Chondrocyte (in vitro differentiated cells): Measurements from ENCODE around the gene KLHDC1. TPM values are rescaled to one million over a fixed set of nuclear protein-coding genes. Genes with fewer than 3 reads are reported as not detected.
"Not testable (repeated sequence)": the region's sequence is repeated elsewhere in the genome, so short reads cannot be mapped to it uniquely, and the experiment has no call there.

Source experiments
- DNase-seq: peaks from one replicate; pipeline ENCODE4 v3.0.0; 2021; ENCODE audit warnings: mixed read lengths, low spot score
- H3K27ac Mint-ChIP-seq: one replicate; pipeline ENCODE4 v1.8.0; 2021; ENCODE audit warnings: mild to moderate bottlenecking, moderate library complexity, mixed read lengths; ENCODE audit not compliant: unreplicated experiment
- H3K27me3 Mint-ChIP-seq: 2 replicates; pipeline ENCODE4 v1.8.0; 2021; ENCODE audit warnings: low read depth, mixed read lengths
- H3K36me3 Mint-ChIP-seq: 2 replicates; pipeline ENCODE4 v1.8.0; 2021; ENCODE audit warnings: low read depth, mixed read lengths
- H3K4me1 Mint-ChIP-seq: 2 replicates; pipeline ENCODE4 v1.8.0; 2021; ENCODE audit warnings: low read depth, mild to moderate bottlenecking, mixed read lengths
- H3K4me3 Mint-ChIP-seq: one replicate; pipeline ENCODE4 v1.8.0; 2021; ENCODE audit warnings: mild to moderate bottlenecking, moderate library complexity, mixed read lengths; ENCODE audit not compliant: unreplicated experiment
- H3K9me3 Mint-ChIP-seq: 2 replicates; pipeline ENCODE4 v1.8.0; 2021; ENCODE audit warnings: low read depth, mixed read lengths
- total RNA-seq: library from RNA; stranded (reverse); gene quantifications from 3 replicates; pipeline ENCODE4 v1.2.1, GENCODE V29; 2021
- TF ChIP-seq, protein P1 (sequence below): fragments of 200-600 bp; sonication (generic); IDR thresholded peaks from 2 replicates; pipeline ENCODE4 v1.5.0; 2021; ENCODE audit warnings: antibody characterized with exemption, mild to moderate bottlenecking, moderate library complexity

Gene KLHDC1
- total RNA-seq, 1 donor from 2014 or later = 4.5 TPM

DNA sequence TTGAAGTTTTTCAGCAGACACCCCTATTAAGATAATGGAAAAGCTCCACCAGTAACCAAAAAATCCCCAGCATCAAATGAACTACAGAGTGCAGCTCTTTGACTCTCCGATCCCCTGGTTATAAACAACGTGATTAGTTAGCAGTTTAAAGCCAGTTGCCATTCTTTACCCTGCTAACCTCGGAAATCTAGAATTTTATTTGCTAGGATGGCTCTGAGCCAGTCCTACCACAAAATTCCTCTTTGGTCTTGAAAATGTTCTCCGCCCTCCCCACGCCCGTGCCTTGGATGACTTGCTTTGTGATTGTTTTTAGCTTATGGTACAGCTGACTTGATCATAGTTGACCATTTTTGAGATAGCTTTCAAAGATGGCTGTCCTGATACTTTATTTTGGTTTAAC lies 76.3 kb downstream of the KLHDC1 start:
- Mint-ChIP-seq H3K27ac (peak overlapping the region; percentile 100), H3K36me3 (peaks cover 2% of the 10 kb centered on the region), H3K4me3 (peak overlapping the region; percentile 99), H3K4me1 (peaks cover 40% of the 10 kb centered on the region), H3K27me3 (no peaks in the 10 kb centered on the region), H3K9me3 (no peaks in the 10 kb centered on the region)
- DNase-seq = no peak
- TF ChIP-seq, protein P1, sequence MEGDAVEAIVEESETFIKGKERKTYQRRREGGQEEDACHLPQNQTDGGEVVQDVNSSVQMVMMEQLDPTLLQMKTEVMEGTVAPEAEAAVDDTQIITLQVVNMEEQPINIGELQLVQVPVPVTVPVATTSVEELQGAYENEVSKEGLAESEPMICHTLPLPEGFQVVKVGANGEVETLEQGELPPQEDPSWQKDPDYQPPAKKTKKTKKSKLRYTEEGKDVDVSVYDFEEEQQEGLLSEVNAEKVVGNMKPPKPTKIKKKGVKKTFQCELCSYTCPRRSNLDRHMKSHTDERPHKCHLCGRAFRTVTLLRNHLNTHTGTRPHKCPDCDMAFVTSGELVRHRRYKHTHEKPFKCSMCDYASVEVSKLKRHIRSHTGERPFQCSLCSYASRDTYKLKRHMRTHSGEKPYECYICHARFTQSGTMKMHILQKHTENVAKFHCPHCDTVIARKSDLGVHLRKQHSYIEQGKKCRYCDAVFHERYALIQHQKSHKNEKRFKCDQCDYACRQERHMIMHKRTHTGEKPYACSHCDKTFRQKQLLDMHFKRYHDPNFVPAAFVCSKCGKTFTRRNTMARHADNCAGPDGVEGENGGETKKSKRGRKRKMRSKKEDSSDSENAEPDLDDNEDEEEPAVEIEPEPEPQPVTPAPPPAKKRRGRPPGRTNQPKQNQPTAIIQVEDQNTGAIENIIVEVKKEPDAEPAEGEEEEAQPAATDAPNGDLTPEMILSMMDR = no peak

DNA sequence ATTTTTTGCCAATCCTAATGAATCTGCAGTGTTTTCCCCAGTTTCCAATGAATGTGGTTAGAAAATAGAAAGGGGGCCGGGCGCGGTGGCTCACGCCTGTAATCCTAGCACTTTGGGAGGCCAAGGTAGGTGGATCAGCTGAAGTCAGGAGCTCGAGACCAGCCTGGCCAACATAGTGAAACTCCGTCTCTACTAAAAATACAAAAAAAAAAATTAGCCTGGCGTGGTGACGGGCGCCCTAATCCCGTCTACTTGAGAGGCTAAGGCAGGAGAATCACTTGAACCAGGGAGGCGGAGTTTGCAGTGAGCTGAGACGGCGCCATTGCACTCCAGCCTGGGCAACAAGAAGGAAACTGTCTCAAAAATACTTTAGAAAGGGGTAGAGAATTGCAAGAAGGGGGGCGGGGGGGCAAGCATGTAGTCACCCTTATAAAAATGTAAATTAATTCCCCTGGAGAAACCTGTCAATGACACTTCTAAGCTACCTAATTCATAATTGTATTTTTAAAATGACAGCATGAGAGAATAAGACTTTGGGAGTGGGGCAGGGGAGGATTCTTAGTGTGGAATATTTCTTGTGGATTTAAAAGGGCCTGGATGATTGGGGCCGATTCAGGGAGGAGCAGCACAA lies 76.8 kb downstream of the KLHDC1 start:
- peaks cover 4% of the 10 kb centered on the region for H3K36me3 Mint-ChIP-seq
- H3K27me3 Mint-ChIP-seq = no peaks in the 10 kb centered on the region
- H3K9me3 Mint-ChIP-seq = no peaks in the 10 kb centered on the region

DNA sequence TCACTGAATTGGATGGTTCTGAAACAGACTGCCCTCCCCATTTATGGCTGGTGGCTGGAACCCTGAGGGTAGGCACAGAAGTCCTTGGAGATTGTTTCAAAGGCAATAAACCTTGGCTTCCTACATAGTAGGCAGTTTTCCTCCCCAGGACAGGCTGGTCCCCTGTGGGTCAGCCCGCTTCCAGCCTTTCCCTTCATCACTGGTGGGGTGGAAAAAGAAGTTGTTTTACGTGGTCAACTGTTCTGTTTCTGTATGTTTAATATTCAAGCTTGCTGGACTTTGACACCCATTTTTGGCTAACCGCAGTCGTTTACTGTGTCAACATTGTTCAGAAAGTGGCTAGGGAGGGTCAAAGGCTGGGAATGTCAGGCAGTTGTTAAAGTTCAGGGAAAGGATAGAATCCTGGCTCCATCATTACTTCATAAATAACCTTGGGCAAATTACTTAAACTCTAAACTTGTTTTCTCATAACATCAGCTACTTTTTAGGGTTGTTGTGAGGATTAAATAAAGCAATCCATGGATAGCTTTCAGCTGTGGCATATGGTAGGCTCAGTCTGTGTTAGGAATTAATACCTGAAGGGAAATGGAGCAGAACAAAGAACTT lies 77.4 kb downstream of the KLHDC1 start:
- peaks cover 47% of the 10 kb centered on the region for H3K4me1 Mint-ChIP-seq
- DNase-seq = no peak
- TF ChIP-seq, protein P1 = no peak
- H3K9me3 Mint-ChIP-seq = no peaks in the 10 kb centered on the region
- peak overlapping the region; percentile 99 for H3K4me3 Mint-ChIP-seq
- H3K27ac Mint-ChIP-seq = peak overlapping the region; percentile 87
- peaks cover 6% of the 10 kb centered on the region for H3K36me3 Mint-ChIP-seq
- no peaks in the 10 kb centered on the region for H3K27me3 Mint-ChIP-seq

More for the DNA sequence above, 76.8 kb downstream of the KLHDC1 start:
- H3K4me1 Mint-ChIP-seq = peaks cover 45% of the 10 kb centered on the region
- peak overlapping the region; percentile 100 for H3K27ac Mint-ChIP-seq
- TF ChIP-seq, protein P1 = no peak
- DNase-seq = no peak
- peak overlapping the region; percentile 99 for H3K4me3 Mint-ChIP-seq

DNA sequence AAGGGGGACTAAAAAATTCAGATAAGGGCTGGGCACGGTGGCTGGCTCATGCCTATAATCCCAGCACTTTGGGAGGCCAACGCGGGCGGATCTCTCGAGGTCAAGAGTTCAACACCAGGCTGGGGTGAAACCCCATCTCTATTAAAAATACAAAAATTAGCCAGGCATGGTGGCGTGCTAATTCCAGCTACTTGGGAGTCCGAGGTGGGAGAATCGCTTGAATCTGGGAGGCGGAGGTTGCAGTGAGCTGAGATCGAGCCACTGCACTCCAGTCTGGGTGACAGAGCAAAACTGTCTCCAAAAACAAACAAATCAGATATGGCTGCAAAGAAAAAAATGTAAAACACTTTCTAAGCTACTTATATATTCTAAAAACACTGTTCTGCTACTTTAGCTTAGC lies 78.8 kb downstream of the KLHDC1 start:
- H3K9me3 Mint-ChIP-seq, H3K27me3 Mint-ChIP-seq, H3K27ac Mint-ChIP-seq, DNase-seq, H3K4me3 Mint-ChIP-seq: not testable (repeated sequence)
- Mint-ChIP-seq H3K4me1 (peaks cover 46% of the 10 kb centered on the region), H3K36me3 (peaks cover 11% of the 10 kb centered on the region)

DNA sequence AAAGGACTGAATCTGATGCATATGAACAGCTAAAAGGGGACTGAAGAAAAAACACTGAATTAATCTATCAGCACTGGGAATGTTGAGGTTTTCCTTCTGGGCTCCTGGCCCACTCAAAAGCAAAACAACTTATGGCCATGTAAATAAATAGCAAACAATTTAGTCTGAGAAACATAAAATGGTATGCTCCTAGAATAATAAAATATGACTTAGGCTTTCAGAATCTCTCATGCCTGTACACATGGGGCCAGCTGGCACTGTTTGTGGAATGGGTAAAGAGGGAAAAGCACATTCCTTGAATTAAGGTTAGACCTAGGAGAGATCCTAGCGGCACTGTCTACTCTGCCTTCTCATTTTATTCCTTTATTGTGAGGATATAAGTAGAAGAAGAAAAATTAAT lies 81.2 kb downstream of the KLHDC1 start:
- H3K36me3 Mint-ChIP-seq = peaks cover 17% of the 10 kb centered on the region
- TF ChIP-seq, protein P1 = no peak
- H3K9me3 Mint-ChIP-seq = no peaks in the 10 kb centered on the region
- H3K27ac Mint-ChIP-seq = peak overlapping the region; percentile 57
- peaks cover 36% of the 10 kb centered on the region for H3K4me1 Mint-ChIP-seq
- H3K4me3 Mint-ChIP-seq = no peak overlapping the region
- no peak for DNase-seq
- H3K27me3 Mint-ChIP-seq = no peaks in the 10 kb centered on the region

DNA sequence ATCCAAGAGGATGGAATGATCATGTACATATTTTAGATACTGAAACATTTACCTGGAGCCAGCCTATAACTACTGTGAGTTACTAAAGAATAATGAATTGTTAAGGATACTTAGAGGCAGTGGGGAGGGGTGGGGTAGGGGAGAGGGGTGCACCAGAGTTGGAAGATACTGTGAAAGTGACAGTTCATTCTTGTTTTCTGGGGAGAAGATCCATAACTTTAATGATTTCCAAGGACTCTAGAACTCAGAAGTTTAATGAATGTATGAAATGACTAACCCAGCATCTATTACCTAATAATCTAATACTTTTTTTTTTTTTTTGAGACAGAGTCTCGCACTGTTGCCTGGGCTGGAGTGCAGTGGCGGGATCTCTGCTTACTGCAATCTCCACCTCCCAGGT lies 85.5 kb downstream of the KLHDC1 start:
- TF ChIP-seq, protein P1 = no peak
- Mint-ChIP-seq H3K4me3 (no peak overlapping the region), H3K4me1 (peaks cover 11% of the 10 kb centered on the region), H3K27ac (no peak overlapping the region), H3K36me3 (peaks cover 39% of the 10 kb centered on the region), H3K27me3 (no peaks in the 10 kb centered on the region), H3K9me3 (no peaks in the 10 kb centered on the region)
- no peak for DNase-seq

DNA sequence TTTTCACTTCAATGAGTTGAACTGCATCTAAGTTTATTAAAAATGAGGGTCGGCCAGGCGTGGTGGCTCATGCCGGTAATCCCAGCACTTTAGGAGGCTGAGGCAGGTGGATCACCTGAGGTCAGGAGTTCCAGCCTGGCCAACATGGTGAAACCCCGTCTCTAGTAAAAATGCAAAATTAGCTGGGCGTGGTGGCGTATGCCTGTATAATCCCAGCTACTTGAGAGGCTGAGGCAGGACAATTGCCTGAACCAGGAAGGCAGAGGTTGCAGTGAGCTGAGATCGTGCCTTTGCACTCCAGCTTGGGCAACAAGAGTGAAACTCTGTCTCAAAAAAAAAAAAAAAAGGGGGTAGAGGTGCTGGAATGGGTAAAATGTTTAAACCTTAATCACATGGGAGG lies 88.1 kb downstream of the KLHDC1 start:
- H3K27ac Mint-ChIP-seq, H3K9me3 Mint-ChIP-seq, H3K4me3 Mint-ChIP-seq, DNase-seq, H3K27me3 Mint-ChIP-seq: not testable (repeated sequence)
- Mint-ChIP-seq H3K36me3 (peaks cover 40% of the 10 kb centered on the region), H3K4me1 (peaks cover 24% of the 10 kb centered on the region)
